Measurements from ENCODE around the gene ITGAX. TPM values are rescaled to one million over a fixed set of nuclear protein-coding genes. Genes with fewer than 3 reads are reported as not detected.

ITGAX gene
- total and polyA plus RNA-seq, 2 experiments from 2014 or later: 0.50 to 0.60 TPM

GRCh38 chr16:31363721-31364120 is 8.7 kb downstream of the ITGAX start:
- no peaks in the 10 kb centered on the region for H3K27me3 ChIP-seq
- no peak overlapping the region for H3K27ac ChIP-seq
- no peak overlapping the region for H3K4me2 ChIP-seq
- 91% methylated on average over 8 of the region's 8 CpGs for WGBS (ENCODE audit: low lambda C conversion rate, missing lambda C conversion rate)
- H3K4me3 ChIP-seq: no peak overlapping the region
- no peaks in the 10 kb centered on the region for H3K4me1 ChIP-seq (ENCODE audit: insufficient read depth)
- TF ChIP-seq CTCF (IDR thresholded peaks at IDR 0.05; ENCODE audit: poor library complexity) (no peak), EZH2phosphoT487 (IDR thresholded peaks at IDR 0.05; ENCODE audit: low read depth, severe bottlenecking, unreplicated experiment) (no peak), EZH2 (IDR thresholded peaks at IDR 0.05; ENCODE audit: borderline replicate concordance) (no peak)
- H3K9me3 ChIP-seq (ENCODE audit: low read depth): no peaks in the 10 kb centered on the region
- H4K20me1 ChIP-seq (ENCODE audit: insufficient read depth, poor library complexity, severe bottlenecking): no peaks in the 10 kb centered on the region
- H3K9me2 ChIP-seq (replicated peaks; ENCODE audit: insufficient read depth): no peaks in the 10 kb centered on the region
- no peak overlapping the region for H2AFZ ChIP-seq
- DNase-seq (ENCODE audit: low spot score): no peak
- H3K36me3 ChIP-seq (replicated peaks; ENCODE audit: insufficient read depth, low read depth): no peaks in the 10 kb centered on the region
- H3K79me2 ChIP-seq: no peaks in the 10 kb centered on the region

- Histone ChIP-seq H3K9me2 (replicated peaks; ENCODE audit: insufficient read depth) (no peaks in the 10 kb centered on the region), H3K27me3 (no peaks in the 10 kb centered on the region), H3K4me2 (no peak overlapping the region), H3K4me3 (no peak overlapping the region), H3K36me3 (replicated peaks; ENCODE audit: insufficient read depth, low read depth) (no peaks in the 10 kb centered on the region), H3K4me1 (ENCODE audit: insufficient read depth) (no peaks in the 10 kb centered on the region), H3K9me3 (ENCODE audit: low read depth) (no peaks in the 10 kb centered on the region), H4K20me1 (ENCODE audit: insufficient read depth, poor library complexity, severe bottlenecking) (no peaks in the 10 kb centered on the region), H3K27ac (no peak overlapping the region), H2AFZ (no peak overlapping the region), H3K79me2 (no peaks in the 10 kb centered on the region)
- WGBS (ENCODE audit: low lambda C conversion rate, missing lambda C conversion rate): 83% methylated on average over 6 of the region's 6 CpGs
- TF ChIP-seq CTCF (IDR thresholded peaks at IDR 0.05; ENCODE audit: poor library complexity): no peak
- TF ChIP-seq EZH2phosphoT487 (IDR thresholded peaks at IDR 0.05; ENCODE audit: low read depth, severe bottlenecking, unreplicated experiment): no peak
- no peak for TF ChIP-seq EZH2 (IDR thresholded peaks at IDR 0.05; ENCODE audit: borderline replicate concordance)
- no peak for DNase-seq (ENCODE audit: low spot score)
Measured at GRCh38 chr16:31364421-31364820, 9.4 kb downstream of the ITGAX start.

GRCh38 chr16:31365131-31365865 is 10.3 kb downstream of the ITGAX start:
- H3K9me2 ChIP-seq (replicated peaks; ENCODE audit: insufficient read depth): no peaks in the 10 kb centered on the region
- H3K36me3 ChIP-seq (replicated peaks; ENCODE audit: insufficient read depth, low read depth): no peaks in the 10 kb centered on the region
- no peaks in the 10 kb centered on the region for H3K9me3 ChIP-seq (ENCODE audit: low read depth)
- TF ChIP-seq CTCF (IDR thresholded peaks at IDR 0.05; ENCODE audit: poor library complexity) (no peak), EZH2 (IDR thresholded peaks at IDR 0.05; ENCODE audit: borderline replicate concordance) (no peak), EZH2phosphoT487 (IDR thresholded peaks at IDR 0.05; ENCODE audit: low read depth, severe bottlenecking, unreplicated experiment) (no peak)
- H3K4me1 ChIP-seq (ENCODE audit: insufficient read depth): no peaks in the 10 kb centered on the region
- DNase-seq (ENCODE audit: low spot score): no peak
- no peak overlapping the region for H3K4me2 ChIP-seq
- H3K27me3 ChIP-seq: no peaks in the 10 kb centered on the region
- H3K79me2 ChIP-seq: no peaks in the 10 kb centered on the region
- H3K27ac ChIP-seq: no peak overlapping the region
- no peak overlapping the region for H2AFZ ChIP-seq
- 89% methylated on average over 7 of the region's 7 CpGs for WGBS (ENCODE audit: low lambda C conversion rate, missing lambda C conversion rate)
- H4K20me1 ChIP-seq (ENCODE audit: insufficient read depth, poor library complexity, severe bottlenecking): no peaks in the 10 kb centered on the region
- no peak overlapping the region for H3K4me3 ChIP-seq
